ENCODE measurements around the gene RBX1.

The RBX1 gene

DNA sequence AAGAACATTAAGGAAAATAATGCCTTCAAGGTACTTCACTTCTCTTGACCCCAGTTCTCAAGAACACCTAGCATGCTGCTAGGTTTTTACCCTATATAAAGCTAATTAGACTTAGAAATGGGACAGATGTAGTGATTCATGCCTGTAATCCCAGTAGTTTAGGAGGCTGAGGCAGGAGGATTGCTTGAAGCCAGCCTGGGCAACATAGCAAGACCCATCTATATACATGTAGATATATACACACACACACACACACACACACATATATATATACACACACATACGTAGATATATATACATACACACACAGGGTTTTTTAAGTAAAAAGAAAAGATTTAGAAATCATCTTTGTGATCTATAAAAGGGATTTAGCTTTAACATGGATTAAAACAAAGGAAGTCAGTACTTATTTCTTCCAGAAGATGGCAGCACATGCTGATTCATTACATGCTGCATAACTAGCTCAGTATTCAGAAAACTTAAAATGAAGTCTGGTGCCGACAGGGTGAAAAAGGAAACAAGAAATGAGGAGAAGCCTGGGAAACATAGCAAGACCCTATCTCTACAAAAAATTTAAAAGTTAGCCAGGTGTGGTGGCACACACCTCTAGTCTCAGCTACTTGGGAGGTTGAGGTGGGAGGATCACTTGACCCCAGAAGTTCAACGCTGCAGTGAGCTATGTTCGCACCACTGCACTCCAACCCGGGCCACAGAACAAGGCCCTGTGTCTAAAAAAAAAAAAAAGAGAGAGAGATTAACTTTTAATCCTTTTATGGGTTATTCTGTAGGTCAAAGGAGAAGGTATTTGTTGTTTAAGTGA lies 28.5 kb upstream of the RBX1 start:
- in situ Hi-C loops (cut with MboI; ENCODE audit: low pct_unique_long_range_greater_than_20kb, low sequenced_read_pairs, unreplicated experiment) = no loop called here
- peak; percentile 49 for DNase-seq (ENCODE audit: low spot score)

DNA sequence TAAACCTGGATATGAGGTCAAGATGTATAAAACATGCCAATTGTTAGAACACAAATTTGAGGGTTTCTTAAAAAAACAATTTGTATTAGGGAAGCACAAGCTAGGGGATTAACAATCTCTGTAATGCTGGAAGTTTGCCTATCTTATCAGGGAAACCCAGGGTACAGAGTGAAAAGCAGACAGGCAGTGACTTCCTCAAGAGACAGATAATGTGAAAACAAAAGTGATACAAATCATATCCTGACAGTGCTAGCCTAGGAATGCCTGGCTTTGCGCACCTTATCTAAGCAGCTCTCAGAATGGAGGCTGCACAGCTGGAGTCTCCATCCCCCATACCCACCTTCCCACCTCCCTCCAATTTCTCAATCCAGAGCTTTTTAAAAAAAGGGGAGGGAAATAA lies 22.5 kb upstream of the RBX1 start:
- in situ Hi-C loops (cut with MboI; ENCODE audit: low pct_unique_long_range_greater_than_20kb, low sequenced_read_pairs, unreplicated experiment) = no loop called here
- TF ChIP-seq, protein P1, sequence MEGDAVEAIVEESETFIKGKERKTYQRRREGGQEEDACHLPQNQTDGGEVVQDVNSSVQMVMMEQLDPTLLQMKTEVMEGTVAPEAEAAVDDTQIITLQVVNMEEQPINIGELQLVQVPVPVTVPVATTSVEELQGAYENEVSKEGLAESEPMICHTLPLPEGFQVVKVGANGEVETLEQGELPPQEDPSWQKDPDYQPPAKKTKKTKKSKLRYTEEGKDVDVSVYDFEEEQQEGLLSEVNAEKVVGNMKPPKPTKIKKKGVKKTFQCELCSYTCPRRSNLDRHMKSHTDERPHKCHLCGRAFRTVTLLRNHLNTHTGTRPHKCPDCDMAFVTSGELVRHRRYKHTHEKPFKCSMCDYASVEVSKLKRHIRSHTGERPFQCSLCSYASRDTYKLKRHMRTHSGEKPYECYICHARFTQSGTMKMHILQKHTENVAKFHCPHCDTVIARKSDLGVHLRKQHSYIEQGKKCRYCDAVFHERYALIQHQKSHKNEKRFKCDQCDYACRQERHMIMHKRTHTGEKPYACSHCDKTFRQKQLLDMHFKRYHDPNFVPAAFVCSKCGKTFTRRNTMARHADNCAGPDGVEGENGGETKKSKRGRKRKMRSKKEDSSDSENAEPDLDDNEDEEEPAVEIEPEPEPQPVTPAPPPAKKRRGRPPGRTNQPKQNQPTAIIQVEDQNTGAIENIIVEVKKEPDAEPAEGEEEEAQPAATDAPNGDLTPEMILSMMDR (IDR thresholded peaks at IDR 0.05; ENCODE audit: extremely low read depth, insufficient read depth, missing control alignments) = no peak
- no peak for DNase-seq (ENCODE audit: low spot score)

More for the DNA sequence above, 28.5 kb upstream of the RBX1 start:
- TF ChIP-seq, protein P1 (IDR thresholded peaks at IDR 0.05; ENCODE audit: extremely low read depth, insufficient read depth, missing control alignments) = peak; percentile 67

DNA sequence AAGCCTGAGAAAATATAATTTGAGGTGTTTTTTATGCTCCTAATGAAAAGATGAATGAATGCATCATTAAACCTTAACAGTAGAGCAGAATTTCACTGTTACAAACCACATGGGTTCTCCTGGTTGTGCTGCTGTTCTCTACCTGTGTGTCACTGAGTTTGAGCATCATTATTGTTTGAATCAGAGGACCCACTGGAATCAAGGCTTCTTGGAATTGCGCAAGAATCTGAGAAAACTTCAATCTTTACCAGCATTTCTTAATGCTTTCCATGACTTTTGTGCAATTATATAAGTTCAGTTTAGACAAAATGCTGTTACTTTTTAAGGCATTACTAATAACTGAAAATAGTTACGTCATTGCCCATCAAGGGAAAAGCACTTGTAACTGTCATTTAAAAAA lies 18.8 kb upstream of the RBX1 start:
- TF ChIP-seq, protein P1 (IDR thresholded peaks at IDR 0.05; ENCODE audit: extremely low read depth, insufficient read depth, missing control alignments) = no peak
- DNase-seq (ENCODE audit: low spot score) = no peak
- in situ Hi-C loops (cut with MboI; ENCODE audit: low pct_unique_long_range_greater_than_20kb, low sequenced_read_pairs, unreplicated experiment) = no loop called here

DNA sequence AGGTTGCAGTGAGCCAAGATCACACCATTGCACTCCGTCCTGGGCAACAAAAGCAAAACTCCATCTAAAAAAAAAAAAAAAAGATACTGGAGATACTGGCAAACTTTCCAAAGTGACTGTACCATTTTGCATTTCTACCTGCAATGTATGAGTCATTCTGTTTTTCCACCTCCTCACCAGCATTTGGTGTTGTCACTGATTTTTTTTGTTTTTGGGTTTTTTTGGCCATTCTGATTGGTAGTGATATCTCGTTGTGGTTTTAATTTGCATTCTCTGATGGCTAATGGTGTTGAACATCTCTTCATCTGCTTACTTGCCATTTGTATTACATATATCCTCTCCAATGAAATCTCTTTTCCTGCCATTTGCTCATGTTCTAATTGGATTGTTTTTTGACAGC lies 12.0 kb upstream of the RBX1 start:
- in situ Hi-C loops (cut with MboI; ENCODE audit: low pct_unique_long_range_greater_than_20kb, low sequenced_read_pairs, unreplicated experiment) = no loop called here
- DNase-seq (ENCODE audit: low spot score) = no peak
- TF ChIP-seq, protein P1 (IDR thresholded peaks at IDR 0.05; ENCODE audit: extremely low read depth, insufficient read depth, missing control alignments) = no peak

DNA sequence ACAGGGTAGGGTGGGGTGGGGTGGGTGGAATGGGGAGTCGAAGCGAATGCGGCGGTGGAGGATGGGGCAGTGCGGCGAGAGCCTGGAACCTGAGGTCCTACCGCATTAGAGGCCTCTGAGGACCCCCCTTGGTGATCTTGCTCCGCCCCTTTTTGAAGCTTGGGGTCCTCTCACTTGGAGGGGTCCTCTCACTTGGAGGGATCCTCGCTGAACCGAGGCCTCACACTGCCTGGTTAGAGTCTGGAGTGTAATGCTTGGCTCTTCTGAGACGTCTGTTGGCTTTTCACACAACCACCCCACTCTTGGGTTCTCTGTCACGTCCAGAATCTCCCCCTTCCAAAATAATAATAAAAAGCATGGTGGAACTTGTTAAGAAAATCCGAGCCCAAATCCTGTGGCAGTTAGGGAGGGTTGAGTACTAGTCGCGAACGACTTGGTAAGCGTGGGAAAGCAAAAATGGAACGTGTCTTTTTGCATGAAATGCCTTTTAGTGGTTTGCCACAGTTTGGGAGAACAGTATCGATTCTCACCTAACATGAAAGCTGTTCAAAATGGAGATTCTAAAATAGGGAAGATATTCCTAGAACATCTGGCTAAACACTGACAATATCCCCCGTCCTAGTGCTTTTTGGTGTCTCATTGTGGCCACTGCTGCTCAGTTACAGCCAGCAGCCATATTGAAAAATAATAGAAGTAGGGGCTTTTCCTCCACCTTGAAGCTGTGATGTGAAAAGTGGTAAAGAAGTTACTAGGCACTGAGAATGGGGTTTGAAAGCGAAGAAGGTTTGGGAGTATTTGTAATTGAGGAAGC lies 822 bp downstream of the RBX1 start:
- in situ Hi-C loops (cut with MboI; ENCODE audit: low pct_unique_long_range_greater_than_20kb, low sequenced_read_pairs, unreplicated experiment) = loop anchor here (10.0 kb wide), 1 partner anchor 133 kb away; no protein-coding TSS in a partner anchor
- TF ChIP-seq, protein P1 (IDR thresholded peaks at IDR 0.05; ENCODE audit: extremely low read depth, insufficient read depth, missing control alignments) = no peak
- DNase-seq (ENCODE audit: low spot score) = peak; percentile 25

DNA sequence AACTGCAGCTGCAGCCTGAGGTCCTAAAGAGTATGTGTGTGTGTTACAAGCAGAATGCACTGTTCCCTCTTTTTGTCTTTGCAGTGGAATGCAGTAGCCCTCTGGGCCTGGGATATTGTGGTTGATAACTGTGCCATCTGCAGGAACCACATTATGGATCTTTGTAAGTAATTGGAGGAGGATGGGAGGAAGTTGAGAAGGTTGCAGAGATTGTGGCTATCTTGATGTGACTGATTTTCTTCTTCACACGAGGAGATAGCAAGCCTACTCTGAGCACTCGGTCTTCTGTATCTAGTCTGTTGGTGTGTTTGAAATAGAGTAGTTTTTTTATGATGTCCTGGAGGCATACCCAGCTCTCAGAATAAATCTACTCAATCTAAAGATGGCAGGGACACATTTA lies 2.3 kb downstream of the RBX1 start:
- DNase-seq (ENCODE audit: low spot score) = no peak
- TF ChIP-seq, protein P1 (IDR thresholded peaks at IDR 0.05; ENCODE audit: extremely low read depth, insufficient read depth, missing control alignments) = no peak
- in situ Hi-C loops (cut with MboI; ENCODE audit: low pct_unique_long_range_greater_than_20kb, low sequenced_read_pairs, unreplicated experiment) = loop anchor here (10.0 kb wide), 1 partner anchor 131 kb away; no protein-coding TSS in a partner anchor

All from GM13977 (cell line).